Thyroid gland (tissue), 4 donors: ENCODE results near the gene CD58. TPM values are rescaled to one million over a fixed set of nuclear protein-coding genes. Genes with fewer than 3 reads are reported as not detected.

ENCODE experiments used
- DNase-seq, 2 donors: peaks; one replicate each; pipeline ENCODE4 v3.0.0-alpha.2; 2019
- H3K27ac ChIP-seq, 3 donors: fragments of 200-600 bp; sonication (generic); 1 replicate in 2 of 3; 2 replicates in 1 of 3; pipeline ENCODE4 v1.5.1; 2016 to 2019; ENCODE audit warnings: mild to moderate bottlenecking in 1 of 3, moderate library complexity in 1 of 3
- H3K27me3 ChIP-seq: fragments of 200-600 bp; sonication (generic); one replicate; pipeline ENCODE4 v1.5.1; 2019
- H3K36me3 ChIP-seq, 2 donors: fragments of 200-600 bp; sonication (generic); one replicate each; pipeline ENCODE4 v1.5.1; 2016 to 2019
- H3K4me1 ChIP-seq, 2 donors: fragments of 200-600 bp; sonication (generic); one replicate each; pipeline ENCODE4 v1.5.1; 2017 to 2019
- H3K4me3 ChIP-seq, 3 donors: fragments of 200-600 bp; sonication (generic); replicated peaks in 1 of 3; 1 replicate in 2 of 3; 2 replicates in 1 of 3; pipeline ENCODE4 v1.5.1; 2016; ENCODE audit warnings: mild to moderate bottlenecking in 1 of 3
- H3K9me3 ChIP-seq: fragments of 200-600 bp; sonication (generic); one replicate; pipeline ENCODE4 v1.5.1; 2017
- POLR2A ChIP-seq, 2 donors: fragments of 450-650 bp; IDR thresholded peaks; one replicate each; pipeline ENCODE4 v1.6.1; 2017; ENCODE audit warnings: antibody characterized with exemption in 2 of 2, mild to moderate bottlenecking in 2 of 2, moderate library complexity in 1 of 2
- WGBS, 2 donors: methylation state at CpG; one replicate each; pipeline ENCODE4 v1.1.5; 2017; 5-methylcytosine and 5-hydroxymethylcytosine counted together
- intact Hi-C: fragments of 100-400 bp; cut with DNase I; formaldehyde crosslinking; loops from one replicate; pipeline ENCODE4 v1.15.1; 2023
- total RNA-seq, 4 donors: library from RNA; depleted of rRNA; stranded (reverse); fragments of >200 nt; gene quantifications; one replicate each; pipeline ENCODE4 v1.2.3, GENCODE V29; 2016
- TF ChIP-seq, protein P1 (sequence below), 6 experiments: fragments of 200-600 bp in 3 of 6; fragments of 450-650 bp in 3 of 6; sonication (generic) in 3 of 6; IDR thresholded peaks; one replicate each; pipeline ENCODE4 v1.5.1; 2016 to 2019; ENCODE audit warnings: antibody characterized with exemption in 6 of 6, mild to moderate bottlenecking in 2 of 6, inconsistent platforms in 1 of 6, moderate library complexity in 1 of 6

Gene CD58
- total RNA-seq, 4 donors from 2014 or later, result 17.5 to 51.9 (median 23.1) TPM

DNA sequence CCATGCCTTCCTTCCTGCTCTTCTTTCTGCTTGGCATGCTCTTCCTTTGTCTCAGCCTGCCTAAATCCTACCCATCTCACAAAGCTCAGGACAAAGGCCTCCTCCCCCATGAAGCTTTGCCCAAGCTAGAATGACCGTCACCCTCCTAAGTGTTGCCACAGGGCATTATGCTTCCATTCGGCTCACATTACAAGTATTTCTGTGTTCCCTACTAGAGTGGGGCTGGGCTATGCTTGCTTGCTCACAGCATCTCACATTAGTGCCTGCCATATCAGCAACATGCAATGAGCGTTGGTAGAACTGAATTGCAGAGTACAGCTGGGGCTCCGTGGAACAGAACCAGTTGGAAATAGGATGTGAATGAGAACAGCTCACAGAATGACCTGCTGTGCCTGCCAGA is 82.8 kb downstream of the CD58 start:
- Histone ChIP-seq H3K27ac (no peak overlapping the region), H3K4me3 (no peak overlapping the region), H3K27me3 (no peaks in the 10 kb centered on the region), H3K9me3 (no peaks in the 10 kb centered on the region), H3K36me3 (no peaks in the 10 kb centered on the region), H3K4me1 (peaks cover 7 to 28% of the 10 kb centered on the region in 2 donors)
- WGBS, 2 donors, result 48 to 88% methylated on average over 4 of the region's 4 CpGs
- intact Hi-C loops, result loop anchor here (5.0 kb wide), 2 partner anchors 116 to 336 kb away; partner anchors contain the start of gene ATP1A1
- no peak for TF ChIP-seq POLR2A (IDR thresholded peaks at IDR 0.05)
- TF ChIP-seq, protein P1, sequence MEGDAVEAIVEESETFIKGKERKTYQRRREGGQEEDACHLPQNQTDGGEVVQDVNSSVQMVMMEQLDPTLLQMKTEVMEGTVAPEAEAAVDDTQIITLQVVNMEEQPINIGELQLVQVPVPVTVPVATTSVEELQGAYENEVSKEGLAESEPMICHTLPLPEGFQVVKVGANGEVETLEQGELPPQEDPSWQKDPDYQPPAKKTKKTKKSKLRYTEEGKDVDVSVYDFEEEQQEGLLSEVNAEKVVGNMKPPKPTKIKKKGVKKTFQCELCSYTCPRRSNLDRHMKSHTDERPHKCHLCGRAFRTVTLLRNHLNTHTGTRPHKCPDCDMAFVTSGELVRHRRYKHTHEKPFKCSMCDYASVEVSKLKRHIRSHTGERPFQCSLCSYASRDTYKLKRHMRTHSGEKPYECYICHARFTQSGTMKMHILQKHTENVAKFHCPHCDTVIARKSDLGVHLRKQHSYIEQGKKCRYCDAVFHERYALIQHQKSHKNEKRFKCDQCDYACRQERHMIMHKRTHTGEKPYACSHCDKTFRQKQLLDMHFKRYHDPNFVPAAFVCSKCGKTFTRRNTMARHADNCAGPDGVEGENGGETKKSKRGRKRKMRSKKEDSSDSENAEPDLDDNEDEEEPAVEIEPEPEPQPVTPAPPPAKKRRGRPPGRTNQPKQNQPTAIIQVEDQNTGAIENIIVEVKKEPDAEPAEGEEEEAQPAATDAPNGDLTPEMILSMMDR (IDR thresholded peaks at IDR 0.05), result no peak
- no peak for DNase-seq

DNA sequence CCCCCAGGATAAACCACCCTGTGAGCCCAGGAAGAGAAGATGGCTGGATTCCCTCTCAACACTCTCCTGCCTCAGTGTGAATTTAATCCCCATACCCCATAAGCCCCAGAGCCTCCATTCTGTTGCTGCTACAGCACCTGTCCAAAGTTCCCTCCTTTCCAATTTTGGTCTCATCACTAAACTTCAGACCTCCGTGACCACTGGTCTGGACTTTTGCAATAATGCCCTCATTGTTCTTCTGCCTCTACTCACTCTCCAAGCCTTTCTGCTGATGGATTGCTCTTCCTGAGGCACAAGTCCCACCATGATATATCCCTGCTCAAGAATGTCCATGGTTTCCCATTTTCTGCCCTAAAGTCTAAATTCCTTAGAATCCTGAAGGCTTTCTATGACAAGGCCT is 83.2 kb downstream of the CD58 start:
- Histone ChIP-seq H3K9me3 (no peaks in the 10 kb centered on the region), H3K4me1 (peaks cover 7 to 28% of the 10 kb centered on the region in 2 donors), H3K27ac (no peak overlapping the region), H3K4me3 (no peak overlapping the region), H3K27me3 (no peaks in the 10 kb centered on the region), H3K36me3 (no peaks in the 10 kb centered on the region)
- TF ChIP-seq POLR2A (IDR thresholded peaks at IDR 0.05), result no peak
- DNase-seq, result no peak
- WGBS, 2 donors, result 92 to 96% methylated on average over 1 of the region's 1 CpG
- intact Hi-C loops, result loop anchor here (5.0 kb wide), 2 partner anchors 115 to 335 kb away; partner anchors contain the start of gene ATP1A1

DNA sequence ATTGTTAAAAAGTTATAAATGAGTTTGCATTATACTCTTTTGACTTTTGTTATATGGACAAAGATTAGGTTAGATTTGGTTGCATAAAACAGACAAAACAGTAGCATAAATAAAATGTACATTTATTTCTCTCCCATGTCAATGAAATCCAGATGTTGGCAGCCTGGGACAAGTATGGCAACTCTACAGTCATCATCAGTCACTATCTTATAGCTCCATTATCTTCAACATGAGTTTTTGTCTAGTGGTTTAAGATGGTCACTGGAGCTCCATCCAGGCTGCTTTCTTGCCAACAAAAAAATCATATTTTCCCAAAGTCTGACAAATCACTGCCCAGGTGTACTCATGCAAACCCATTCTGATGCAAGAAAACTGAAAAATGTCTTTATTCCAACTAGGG is 83.8 kb downstream of the CD58 start:
- Histone ChIP-seq H3K27ac (no peak overlapping the region), H3K36me3 (no peaks in the 10 kb centered on the region), H3K27me3 (no peaks in the 10 kb centered on the region), H3K4me3 (no peak overlapping the region), H3K9me3 (no peaks in the 10 kb centered on the region), H3K4me1 (peaks cover 7 to 28% of the 10 kb centered on the region in 2 donors)
- no peak for DNase-seq
- TF ChIP-seq, protein P1 (IDR thresholded peaks at IDR 0.05), result no peak
- TF ChIP-seq POLR2A (IDR thresholded peaks at IDR 0.05), result no peak
- intact Hi-C loops, result loop anchor here (5.0 kb wide), 2 partner anchors 115 to 335 kb away; partner anchors contain the start of gene ATP1A1

DNA sequence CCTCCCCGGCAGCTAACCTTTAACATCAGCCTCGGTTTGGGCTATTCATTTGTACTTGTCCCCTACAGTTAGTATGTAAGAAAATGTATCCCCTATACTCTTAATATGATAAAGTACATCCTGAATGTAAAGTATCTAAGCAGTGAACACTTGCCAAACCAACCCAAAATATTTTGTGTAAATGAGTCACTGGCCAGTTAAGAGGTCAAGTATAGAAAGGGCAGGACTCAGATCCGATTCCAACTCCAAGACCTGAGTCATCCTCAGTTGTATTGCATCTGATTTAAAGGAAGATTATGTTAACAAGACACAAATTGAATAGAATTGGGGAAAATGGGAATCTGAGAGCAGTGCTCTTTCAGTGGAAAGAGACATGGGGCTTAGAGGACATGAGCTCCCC is 84.4 kb downstream of the CD58 start:
- 76 to 79% methylated on average over 3 of the region's 3 CpGs for WGBS, 2 donors
- Histone ChIP-seq H3K27me3 (no peaks in the 10 kb centered on the region), H3K9me3 (no peaks in the 10 kb centered on the region), H3K4me1 (peaks cover 7 to 28% of the 10 kb centered on the region in 2 donors), H3K27ac (no peak overlapping the region), H3K4me3 (no peak overlapping the region), H3K36me3 (no peaks in the 10 kb centered on the region)
- no peak for DNase-seq
- intact Hi-C loops, result loop anchor here (5.0 kb wide), 2 partner anchors 114 to 334 kb away; partner anchors contain the start of gene ATP1A1
- TF ChIP-seq, protein P1 (IDR thresholded peaks at IDR 0.05), result no peak
- no peak for TF ChIP-seq POLR2A (IDR thresholded peaks at IDR 0.05)

DNA sequence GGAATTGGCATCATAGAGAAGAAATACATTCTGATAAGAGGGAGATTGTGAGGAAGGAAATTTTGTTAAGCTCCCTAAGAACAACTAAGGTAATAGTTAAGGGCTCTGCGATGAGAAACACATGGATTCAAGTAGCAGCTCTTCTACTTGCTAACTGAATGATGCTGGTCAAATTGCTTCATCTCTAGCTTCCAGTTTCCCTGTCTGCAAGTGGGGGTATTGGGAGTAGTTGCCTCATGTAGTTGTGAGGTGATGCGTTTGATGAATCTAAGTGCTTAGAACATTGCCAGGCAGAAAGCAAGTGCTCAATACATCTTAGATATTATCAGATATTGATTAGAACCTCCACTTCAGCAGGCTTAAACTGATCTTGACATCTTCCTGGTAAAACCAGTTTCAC is 84.8 kb downstream of the CD58 start:
- no peak for TF ChIP-seq POLR2A (IDR thresholded peaks at IDR 0.05)
- TF ChIP-seq, protein P1 (IDR thresholded peaks at IDR 0.05), result no peak
- WGBS, 2 donors, result 83 to 95% methylated on average over 2 of the region's 2 CpGs
- H3K4me3 ChIP-seq, result no peak overlapping the region
- no peaks in the 10 kb centered on the region for H3K36me3 ChIP-seq
- H3K9me3 ChIP-seq, result no peaks in the 10 kb centered on the region
- intact Hi-C loops, result loop anchor here (5.0 kb wide), 2 partner anchors 114 to 334 kb away; partner anchors contain the start of gene ATP1A1
- peaks cover 7 to 28% of the 10 kb centered on the region in 2 donors for H3K4me1 ChIP-seq
- no peak for DNase-seq
- no peaks in the 10 kb centered on the region for H3K27me3 ChIP-seq
- no peak overlapping the region for H3K27ac ChIP-seq
